HepG2 (cell line): ENCODE data around the gene NEMF. TPM values are rescaled to one million over a fixed set of nuclear protein-coding genes. Genes with fewer than 3 reads are reported as not detected.

Experiments
- CAMTA2 ChIP-seq: sonication (generic); formaldehyde crosslinking; IDR thresholded peaks from 2 replicates; pipeline ENCODE4 v1.4.0; 2020; ENCODE audit warnings: mild to moderate bottlenecking, missing genetic modification reagents, borderline replicate concordance
- CCAR2 ChIP-seq: fragments of 200-400 bp; formaldehyde crosslinking; optimal IDR thresholded peaks from 2 replicates; pipeline ENCODE3; 2018; ENCODE audit warnings: low read depth, mild to moderate bottlenecking, low read length, moderate library complexity
- CEBPG ChIP-seq: IDR thresholded peaks from 2 replicates; pipeline ENCODE4 v1.6.1; 2016
- CENPBD1 ChIP-seq: sonication (generic); formaldehyde crosslinking; IDR thresholded peaks from 2 replicates; pipeline ENCODE4 v1.8.0; 2022; ENCODE audit warnings: missing genetic modification reagents, low read depth, mild to moderate bottlenecking, borderline replicate concordance
- DPF2 ChIP-seq: sonication (generic); formaldehyde crosslinking; IDR thresholded peaks from 2 replicates; pipeline ENCODE4 v1.4.0; 2020; ENCODE audit warnings: mild to moderate bottlenecking, low read depth, missing genetic modification reagents, borderline replicate concordance
- GATA4 ChIP-seq: sonication (generic); IDR thresholded peaks from 2 replicates; pipeline ENCODE4 v1.6.1; 2016; ENCODE audit warnings: antibody characterized with exemption, low read depth, borderline replicate concordance
- HMGA1 ChIP-seq: sonication (generic); formaldehyde crosslinking; conservative IDR thresholded peaks from 2 replicates; pipeline ENCODE4 v1.4.0; 2020; ENCODE audit warnings: missing genetic modification reagents
- KDM5A ChIP-seq: fragments of 200-600 bp; sonication (generic); IDR thresholded peaks from 2 replicates; pipeline ENCODE4 v1.7.0; 2018; ENCODE audit warnings: antibody characterized with exemption, mild to moderate bottlenecking, low read length, borderline replicate concordance
- MAF1 ChIP-seq: sonication (generic); formaldehyde crosslinking; IDR thresholded peaks from 2 replicates; pipeline ENCODE4 v1.5.0; 2020; ENCODE audit warnings: missing genetic modification reagents, borderline replicate concordance
- MTERF4 ChIP-seq: sonication (generic); formaldehyde crosslinking; IDR thresholded peaks from 2 replicates; pipeline ENCODE4 v1.8.0; 2023; ENCODE audit warnings: mild to moderate bottlenecking, missing genetic modification reagents
- PBX2 ChIP-seq: IDR thresholded peaks from 2 replicates; pipeline ENCODE4 v1.6.1; 2016; ENCODE audit warnings: control low read depth
- PPARG ChIP-seq: conservative IDR thresholded peaks from 2 replicates; pipeline ENCODE4 v1.6.1; 2016; ENCODE audit warnings: missing biosample characterization, missing genetic modification reagents
- RFX3 ChIP-seq: IDR thresholded peaks from 2 replicates; pipeline ENCODE4 v1.6.1; 2016; ENCODE audit warnings: missing biosample characterization, missing genetic modification reagents
- RFX5 ChIP-seq: IDR thresholded peaks from 2 replicates; pipeline ENCODE4 v1.6.1; 2011; ENCODE audit warnings: low read depth, low read length, improper control_type of control experiment
- XBP1 ChIP-seq: sonication (generic); formaldehyde crosslinking; IDR thresholded peaks from 2 replicates; pipeline ENCODE4 v1.5.0; 2020; ENCODE audit warnings: missing genetic modification reagents
- ZNF282 ChIP-seq: fragments of 450-650 bp; IDR thresholded peaks from 2 replicates; pipeline ENCODE4 v1.6.1; 2018; ENCODE audit not compliant: partially characterized antibody
- ZNF430 ChIP-seq: sonication (generic); formaldehyde crosslinking; IDR thresholded peaks from 2 replicates; pipeline ENCODE4 v1.9.0; 2021; ENCODE audit warnings: mild to moderate bottlenecking, missing genetic modification reagents
- ZNF451 ChIP-seq: sonication (generic); formaldehyde crosslinking; IDR thresholded peaks from 2 replicates; pipeline ENCODE4 v1.5.0; 2020; ENCODE audit warnings: mild to moderate bottlenecking, missing genetic modification reagents
- ZNF556 ChIP-seq: sonication (generic); formaldehyde crosslinking; IDR thresholded peaks from 2 replicates; pipeline ENCODE4 v1.4.0; 2020; ENCODE audit warnings: mild to moderate bottlenecking, missing genetic modification reagents, borderline replicate concordance
- ZNF569 ChIP-seq: sonication (generic); formaldehyde crosslinking; IDR thresholded peaks from 2 replicates; pipeline ENCODE4 v1.5.0; 2020; ENCODE audit warnings: mild to moderate bottlenecking, missing genetic modification reagents, moderate library complexity, borderline replicate concordance
- ZNF75D ChIP-seq: sonication (generic); formaldehyde crosslinking; IDR thresholded peaks from 2 replicates; pipeline ENCODE4 v1.8.1; 2023; ENCODE audit warnings: missing genetic modification reagents, mild to moderate bottlenecking, borderline replicate concordance
- ZNF766 ChIP-seq: sonication (generic); formaldehyde crosslinking; IDR thresholded peaks from 2 replicates; pipeline ENCODE4 v1.5.0; 2020; ENCODE audit warnings: missing genetic modification reagents, borderline replicate concordance
- ZNF800 ChIP-seq: sonication (generic); formaldehyde crosslinking; IDR thresholded peaks from 2 replicates; pipeline ENCODE4 v1.4.0; 2020; ENCODE audit warnings: missing genetic modification reagents
- ZSCAN22 ChIP-seq: sonication (generic); formaldehyde crosslinking; IDR thresholded peaks from 2 replicates; pipeline ENCODE4 v1.4.0; 2020; ENCODE audit warnings: mild to moderate bottlenecking, missing genetic modification reagents
- ZUFSP ChIP-seq: sonication (generic); formaldehyde crosslinking; IDR thresholded peaks from 2 replicates; pipeline ENCODE4 v1.9.0; 2021; ENCODE audit warnings: missing genetic modification reagents, mild to moderate bottlenecking, borderline replicate concordance
- polyA plus RNA-seq, 8 experiments: library from polyadenylated mRNA; depleted of rRNA in 3 of 8; stranded (reverse) in 7 of 8; unstranded in 1 of 8; fragments of >200 nt; fragmentation: Illumina TruSeq in 4 of 8; extraction: Trizol in 4 of 8; gene quantifications; 2 replicates each; pipeline versions ENCODE4 v1.2.1 to v1.2.3, GENCODE V29; 2011 to 2016; ENCODE audit warnings: low read depth in 4 of 8, missing spikeins in 1 of 8, mixed read lengths in 1 of 8; ENCODE audit not compliant: insufficient read depth in 1 of 8
- total RNA-seq, 5 experiments: library from RNA; depleted of rRNA; stranded (reverse); fragments of >200 nt; fragmentation: Illumina TruSeq; extraction: Trizol; gene quantifications; 2 replicates each; pipeline ENCODE4 v1.2.3, GENCODE V29; 2016; ENCODE audit warnings: low read depth in 1 of 5

Gene NEMF
- total and polyA plus RNA-seq, 2 of the 13 experiments (the other 11 are each of a cell fraction or from before 2014, with no cell fraction given), result 21.3 to 57.9 TPM

GRCh38 chr14:49767571-49768300 is 84.9 kb downstream of the NEMF start, which contains the start of gene KLHDC2 (continued):
- TF ChIP-seq MTERF4 (CRISPR knock-in tag) (0 out of 2 replicates have a peak, but pooled peaks have one; percentile 34), ZNF282 (no peak), CAMTA2 (CRISPR knock-in tag) (no peak), XBP1 (CRISPR knock-in tag) (no peak), ZNF800 (no peak), ZNF75D (CRISPR knock-in tag) (no peak), ZNF430 (no peak), MAF1 (CRISPR knock-in tag) (no peak), RFX5 (0 out of 2 replicates have a peak, but pooled peaks have one; percentile 17), CENPBD1 (CRISPR knock-in tag) (peak; percentile 39; the same call in 1 of the 2 replicates), ZNF451 (no peak), GATA4 (no peak), DPF2 (CRISPR knock-in tag) (no peak), PPARG (CRISPR knock-in tag) (no peak), PBX2 (CRISPR knock-in tag) (no peak), CEBPG (CRISPR knock-in tag) (no peak), ZSCAN22 (CRISPR knock-in tag) (no peak), ZUFSP (CRISPR knock-in tag) (no peak), ZNF569 (no peak), KDM5A (peak; percentile 29; the same call in 1 of the 2 replicates), HMGA1 (CRISPR knock-in tag) (no peak), ZNF556 (CRISPR knock-in tag) (no peak), ZNF766 (CRISPR knock-in tag) (no peak), CCAR2 (no peak), RFX3 (CRISPR knock-in tag) (no peak)
